HG03039 (cell line): ENCODE data around the gene SOX15.
"Not testable (repeated sequence)": the region's sequence is repeated elsewhere in the genome, so short reads cannot be mapped to it uniquely, and the experiment has no call there.

ENCODE experiments used
- ATAC-seq: cut with Tn5 transposase; IDR thresholded peaks from one replicate; pipeline ENCODE4 v1.9.1; 2021; ENCODE audit warnings: mild to moderate bottlenecking, moderate library complexity; ENCODE audit not compliant: unreplicated experiment

SOX15 gene

GRCh38 chr17:7611635-7612293 is 21.9 kb upstream of the SOX15 start:
- ATAC-seq = no peak

- no peak for ATAC-seq
Observed at GRCh38 chr17:7610641-7611040, 20.7 kb upstream of the SOX15 start.

GRCh38 chr17:7606280-7606679 is 16.4 kb upstream of the SOX15 start:
- no peak for ATAC-seq

GRCh38 chr17:7597561-7597960 is 7.7 kb upstream of the SOX15 start:
- not testable (repeated sequence) for ATAC-seq

- no peak for ATAC-seq
Observed at GRCh38 chr17:7593296-7593695, 3.4 kb upstream of the SOX15 start.

- ATAC-seq = no peak
Observed at GRCh38 chr17:7592422-7593021, 2.6 kb upstream of the SOX15 start.

GRCh38 chr17:7591596-7591995 is 1.7 kb upstream of the SOX15 start:
- ATAC-seq = no peak

GRCh38 chr17:7590743-7591142 is 849 bp upstream of the SOX15 start:
- no peak for ATAC-seq

- ATAC-seq = no peak
Observed at GRCh38 chr17:7589204-7589868, 558 bp downstream of the SOX15 start.

- ATAC-seq = no peak
Observed at GRCh38 chr17:7588553-7589203, 1.2 kb downstream of the SOX15 start.

GRCh38 chr17:7587420-7588151 is 2.3 kb downstream of the SOX15 start:
- ATAC-seq = no peak

GRCh38 chr17:7586673-7587419 is 3.0 kb downstream of the SOX15 start:
- no peak for ATAC-seq

- ATAC-seq = peak; percentile 57
Observed at GRCh38 chr17:7583253-7584109, 6.4 kb downstream of the SOX15 start, which contains the start of gene MPDU1. MPDU1 (plus strand) TSS chr17:7583852; CDS start chr17:7583863, 11 bp downstream.

- ATAC-seq = peak; percentile 1
Observed at GRCh38 chr17:7582396-7583252, 7.3 kb downstream of the SOX15 start.

GRCh38 chr17:7580604-7581575 is 9.0 kb downstream of the SOX15 start:
- ATAC-seq = no peak

- no peak for ATAC-seq
Observed at GRCh38 chr17:7579834-7580603, 9.9 kb downstream of the SOX15 start.
